Fibroblast of the aortic adventitia (primary cell): Measurements from ENCODE around the gene CLDN19. TPM values are rescaled to one million over a fixed set of nuclear protein-coding genes. Genes with fewer than 3 reads are reported as not detected.

Experiments
- DNase-seq: peaks from one replicate; pipeline ENCODE4 v3.0.0-alpha.2; 2010; ENCODE audit warnings: low read depth
- H3K4me3 ChIP-seq: 2 replicates; pipeline ENCODE4 v1.5.1; 2011; ENCODE audit warnings: low read depth, mild to moderate bottlenecking, control low read depth, low read length, moderate library complexity
- CTCF ChIP-seq: IDR thresholded peaks from 2 replicates; pipeline ENCODE4 v1.5.1; 2011; ENCODE audit warnings: mild to moderate bottlenecking, low read length, control low read depth, inconsistent platforms; ENCODE audit not compliant: insufficient read depth
- total RNA-seq: library from RNA; depleted of rRNA; stranded (reverse); fragments of >200 nt; gene quantifications from 2 replicates; pipeline ENCODE4 v1.2.3, GENCODE V29; 2012; ENCODE audit warnings: low replicate concordance

Gene CLDN19
- total RNA-seq, 1 donor, result not detected

- peak; percentile 56 for TF ChIP-seq CTCF
- H3K4me3 ChIP-seq, result no peak overlapping the region
- peak; percentile 28 for DNase-seq
Observed at GRCh38 chr1:42736152-42736551, 3.9 kb downstream of the CLDN19 start.

- DNase-seq, result no peak
- no peak overlapping the region for H3K4me3 ChIP-seq
- TF ChIP-seq CTCF, result no peak
Observed at GRCh38 chr1:42735477-42736105, 4.4 kb downstream of the CLDN19 start.

- H3K4me3 ChIP-seq, result no peak overlapping the region
- no peak for TF ChIP-seq CTCF
- no peak for DNase-seq
Observed at GRCh38 chr1:42735056-42735455, 5.0 kb downstream of the CLDN19 start.

GRCh38 chr1:42734201-42735035 is 5.6 kb downstream of the CLDN19 start:
- TF ChIP-seq CTCF, result no peak
- H3K4me3 ChIP-seq, result no peak overlapping the region
- DNase-seq, result no peak

- no peak for DNase-seq
Observed at GRCh38 chr1:42733415-42734200, 6.4 kb downstream of the CLDN19 start.

More at GRCh38 chr1:42733415-42734200, 6.4 kb downstream of the CLDN19 start:
- H3K4me3 ChIP-seq, result no peak overlapping the region
- no peak for TF ChIP-seq CTCF
